Epithelial cell of proximal tubule (primary cell): ENCODE measurements around the gene SETD1B. TPM values are rescaled to one million over a fixed set of nuclear protein-coding genes. Genes with fewer than 3 reads are reported as not detected.
"Not testable (repeated sequence)": the region's sequence is repeated elsewhere in the genome, so short reads cannot be mapped to it uniquely, and the experiment has no call there.

Source experiments
- DNase-seq: peaks from one replicate; pipeline ENCODE4 v3.0.0-alpha.2; 2011; ENCODE audit warnings: low read depth
- H3K4me3 ChIP-seq: 2 replicates; pipeline ENCODE4 v1.5.1; 2011; ENCODE audit warnings: low read depth, mild to moderate bottlenecking, low read length
- CTCF ChIP-seq: conservative IDR thresholded peaks from 2 replicates; pipeline ENCODE4 v1.5.1; 2012; ENCODE audit warnings: low read depth, mild to moderate bottlenecking, low read length
- total RNA-seq: library from RNA; depleted of rRNA; stranded (reverse); fragments of >200 nt; gene quantifications from 2 replicates; pipeline ENCODE4 v1.2.3, GENCODE V29; 2015

Gene SETD1B
- total RNA-seq, 1 donor from 2014 or later = 5.2 TPM

GRCh38 chr12:121849211-121849610 lies 45.4 kb downstream of the SETD1B start:
- no peak for DNase-seq
- TF ChIP-seq CTCF = no peak
- no peak overlapping the region for H3K4me3 ChIP-seq

- DNase-seq = no peak
- no peak overlapping the region for H3K4me3 ChIP-seq
- no peak for TF ChIP-seq CTCF
Measured at GRCh38 chr12:121849665-121850064, 45.9 kb downstream of the SETD1B start.

GRCh38 chr12:121852392-121852791 lies 48.6 kb downstream of the SETD1B start:
- not testable (repeated sequence) for DNase-seq, H3K4me3 ChIP-seq

- TF ChIP-seq CTCF = no peak
- no peak overlapping the region for H3K4me3 ChIP-seq
- DNase-seq = no peak
Measured at GRCh38 chr12:121857322-121858246, 53.8 kb downstream of the SETD1B start.

GRCh38 chr12:121858318-121858661 lies 54.5 kb downstream of the SETD1B start:
- TF ChIP-seq CTCF = no peak

GRCh38 chr12:121858662-121859572 lies 55.1 kb downstream of the SETD1B start, which contains the start of gene HPD:
Gene HPD, minus strand, starts transcription at chr12:121858859. Its CDS starts 36 bp downstream, at chr12:121858823.
- TF ChIP-seq CTCF = no peak
- no peak for DNase-seq
- H3K4me3 ChIP-seq = no peak within 1 kb of the TSS

More at GRCh38 chr12:121858318-121858661, 54.5 kb downstream of the SETD1B start:
- H3K4me3 ChIP-seq = no peak overlapping the region
- DNase-seq = no peak

GRCh38 chr12:121860257-121860656 lies 56.4 kb downstream of the SETD1B start:
- no peak for DNase-seq
- no peak overlapping the region for H3K4me3 ChIP-seq
- no peak for TF ChIP-seq CTCF

GRCh38 chr12:121860699-121861098 lies 56.9 kb downstream of the SETD1B start:
- not testable (repeated sequence) for H3K4me3 ChIP-seq

More at GRCh38 chr12:121860699-121861098, 56.9 kb downstream of the SETD1B start:
- DNase-seq = not testable (repeated sequence)
